8988T (cell line): ENCODE measurements around the gene FOXC1.

ENCODE experiments used
- DNase-seq: peaks from one replicate; pipeline ENCODE4 v3.0.0; 2011

Gene FOXC1

GRCh38 chr6:1584996-1585668, 24.6 kb upstream of the FOXC1 start:
- no peak for DNase-seq

- no peak for DNase-seq
These were observed 24.1 kb upstream of the FOXC1 start for GRCh38 chr6:1585669-1586049.

- DNase-seq, result no peak
These were observed 23.5 kb upstream of the FOXC1 start for GRCh38 chr6:1586256-1586655.

GRCh38 chr6:1586861-1587450, 22.8 kb upstream of the FOXC1 start:
- DNase-seq, result no peak

- no peak for DNase-seq
These were observed 22.2 kb upstream of the FOXC1 start for GRCh38 chr6:1587546-1587945.

GRCh38 chr6:1587977-1588376, 21.7 kb upstream of the FOXC1 start:
- DNase-seq, result no peak

GRCh38 chr6:1589208-1589607, 20.5 kb upstream of the FOXC1 start:
- no peak for DNase-seq

GRCh38 chr6:1590580-1590979, 19.1 kb upstream of the FOXC1 start:
- no peak for DNase-seq

- DNase-seq, result no peak
These were observed 18.5 kb upstream of the FOXC1 start for GRCh38 chr6:1591243-1591642.

- no peak for DNase-seq
These were observed 17.8 kb upstream of the FOXC1 start for GRCh38 chr6:1591926-1592325.

- no peak for DNase-seq
These were observed 16.9 kb upstream of the FOXC1 start for GRCh38 chr6:1592852-1593251.

GRCh38 chr6:1593286-1593957, 16.3 kb upstream of the FOXC1 start:
- no peak for DNase-seq

GRCh38 chr6:1593958-1594314, 15.8 kb upstream of the FOXC1 start:
- no peak for DNase-seq

- DNase-seq, result no peak
These were observed 15.1 kb upstream of the FOXC1 start for GRCh38 chr6:1594445-1595200.

- DNase-seq, result no peak
These were observed 14.2 kb upstream of the FOXC1 start for GRCh38 chr6:1595271-1596087.

GRCh38 chr6:1596088-1596852, 13.4 kb upstream of the FOXC1 start:
- peak; percentile 71 for DNase-seq

- DNase-seq, result no peak
These were observed 12.5 kb upstream of the FOXC1 start for GRCh38 chr6:1597121-1597744.

- no peak for DNase-seq
These were observed 11.8 kb upstream of the FOXC1 start for GRCh38 chr6:1597924-1598323.

GRCh38 chr6:1598433-1598832, 11.3 kb upstream of the FOXC1 start:
- DNase-seq, result no peak

- no peak for DNase-seq
These were observed 10.8 kb upstream of the FOXC1 start for GRCh38 chr6:1598886-1599285.

GRCh38 chr6:1599469-1599868, 10.2 kb upstream of the FOXC1 start:
- DNase-seq, result no peak
